GM10266 (cell line): ENCODE data around the gene DOHH.
A peak's percentile ranks its signal among the peaks of the same experiment; 100 is the strongest.

ENCODE experiments used
- DNase-seq: peaks from one replicate; pipeline ENCODE4 v3.0.0; 2012; ENCODE audit errors: extremely low spot score
- CTCF ChIP-seq: IDR thresholded peaks from 2 replicates; pipeline ENCODE4 v1.5.1; 2012; ENCODE audit warnings: mild to moderate bottlenecking, low read depth; ENCODE audit not compliant: control insufficient read depth, insufficient read depth; ENCODE audit errors: missing control alignments

Gene DOHH

GRCh38 chr19:3505598-3506383 is 5.3 kb upstream of the DOHH start, which contains the start of gene FZR1:
TSS of gene FZR1 (plus strand) at chr19:3506311. CDS start at chr19:3522990, 16,679 bp downstream.
- DNase-seq = peak; percentile 100
- TF ChIP-seq CTCF = no peak

- no peak for TF ChIP-seq CTCF
- DNase-seq = no peak
These were observed 4.3 kb upstream of the DOHH start for GRCh38 chr19:3504735-3505134.

GRCh38 chr19:3503036-3503572 is 2.6 kb upstream of the DOHH start:
- no peak for DNase-seq

GRCh38 chr19:3501780-3502179 is 1.3 kb upstream of the DOHH start:
- no peak for DNase-seq
- no peak for TF ChIP-seq CTCF

More at GRCh38 chr19:3503036-3503572, 2.6 kb upstream of the DOHH start:
- no peak for TF ChIP-seq CTCF

- DNase-seq = no peak
- no peak for TF ChIP-seq CTCF
These were observed 591 bp downstream of the DOHH start for GRCh38 chr19:3499738-3500428.

GRCh38 chr19:3497757-3498520 is 2.5 kb downstream of the DOHH start:
- TF ChIP-seq CTCF = no peak
- no peak for DNase-seq
